ENCODE measurements around the gene DERL3.

Gene DERL3

GRCh38 chr22:23824476-23825245, 14.1 kb downstream of the DERL3 start:
- no peak for DNase-seq (ENCODE audit: low read depth)
- TF ChIP-seq CTCF (IDR thresholded peaks at IDR 0.05; ENCODE audit: low read depth, low read length, missing control alignments): no peak
- H3K4me3 ChIP-seq (ENCODE audit: low read depth, low read length): no peak overlapping the region

DNA sequence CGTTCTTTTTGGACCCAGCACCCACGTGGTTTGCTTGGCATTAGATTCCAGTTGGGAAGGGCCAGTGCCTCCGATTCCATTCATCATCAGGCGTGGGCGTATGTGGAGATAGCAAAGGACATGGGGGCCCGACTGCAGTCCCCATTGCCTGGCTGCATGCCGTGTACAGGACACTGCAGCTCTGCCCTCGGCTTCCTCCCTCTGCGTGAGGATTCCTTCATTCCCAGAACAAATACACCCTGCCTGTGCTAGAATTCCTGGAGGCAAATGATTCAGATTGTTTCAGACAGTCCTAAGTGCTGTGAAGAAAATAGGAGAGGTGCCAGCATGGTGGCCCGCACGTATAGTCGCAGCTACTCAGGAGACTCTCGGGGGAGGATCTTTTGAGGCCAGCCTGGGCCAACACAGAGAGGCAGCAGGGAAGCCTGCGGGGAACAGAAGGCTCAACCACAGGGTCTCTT, 15.4 kb downstream of the DERL3 start:
- TF ChIP-seq CTCF (IDR thresholded peaks at IDR 0.05; ENCODE audit: low read depth, low read length, missing control alignments): no peak
- no peak overlapping the region for H3K4me3 ChIP-seq (ENCODE audit: low read depth, low read length)
- DNase-seq (ENCODE audit: low read depth): no peak

- TF ChIP-seq CTCF (IDR thresholded peaks at IDR 0.05; ENCODE audit: low read depth, low read length, missing control alignments): no peak
- no peak overlapping the region for H3K4me3 ChIP-seq (ENCODE audit: low read depth, low read length)
- no peak for DNase-seq (ENCODE audit: low read depth)
These were observed 16.6 kb downstream of the DERL3 start for GRCh38 chr22:23822101-23822671.

DNA sequence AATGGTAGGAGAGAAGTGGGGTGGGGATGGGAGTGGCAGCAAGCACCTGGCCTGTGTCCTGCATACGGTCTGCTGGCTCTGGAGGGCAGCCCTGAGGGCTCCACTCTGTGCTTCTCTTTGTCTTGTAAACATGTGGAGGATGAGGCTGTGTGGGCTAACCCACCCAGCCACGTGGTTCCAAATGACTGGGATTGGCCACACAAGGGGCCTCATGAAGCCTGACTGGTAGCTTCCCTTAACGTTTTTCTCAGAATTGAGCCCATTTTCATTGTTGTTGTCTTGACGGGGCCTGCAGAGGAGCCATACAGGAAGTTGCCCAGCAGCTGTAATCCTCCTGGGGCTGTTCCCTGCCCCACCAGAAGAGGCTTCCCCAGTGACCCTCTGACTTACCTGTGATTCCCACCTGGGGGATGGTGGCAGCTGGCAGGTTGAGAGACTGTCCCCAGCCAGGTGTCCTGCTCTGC, 18.0 kb downstream of the DERL3 start:
- H3K4me3 ChIP-seq (ENCODE audit: low read depth, low read length): no peak overlapping the region
- no peak for TF ChIP-seq CTCF (IDR thresholded peaks at IDR 0.05; ENCODE audit: low read depth, low read length, missing control alignments)
- no peak for DNase-seq (ENCODE audit: low read depth)

- no peak for TF ChIP-seq CTCF (IDR thresholded peaks at IDR 0.05; ENCODE audit: low read depth, low read length, missing control alignments)
- no peak overlapping the region for H3K4me3 ChIP-seq (ENCODE audit: low read depth, low read length)
These were observed 20.3 kb downstream of the DERL3 start for GRCh38 chr22:23818541-23818940.

DNA sequence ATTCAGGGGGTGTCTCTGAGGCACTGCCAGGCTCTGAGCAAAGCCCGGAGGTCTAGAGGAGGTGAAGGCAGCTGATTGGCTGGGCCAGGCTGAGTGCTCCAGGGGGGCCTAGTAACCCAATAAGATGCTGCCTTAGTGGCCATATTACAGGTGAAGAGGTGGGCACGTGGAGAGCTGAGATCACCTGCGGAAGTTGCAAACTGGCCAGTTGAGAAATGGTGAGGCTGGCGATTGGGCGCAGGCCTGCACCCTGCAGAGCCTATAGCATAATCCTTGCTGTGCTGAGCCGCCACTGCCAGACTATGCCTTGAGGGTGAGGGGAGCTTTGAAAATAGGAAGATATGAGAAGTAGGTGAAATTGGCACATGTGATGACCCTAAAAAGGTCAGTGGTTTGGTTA, 21.7 kb downstream of the DERL3 start:
- no peak for DNase-seq (ENCODE audit: low read depth)
- TF ChIP-seq CTCF (IDR thresholded peaks at IDR 0.05; ENCODE audit: low read depth, low read length, missing control alignments): no peak
- H3K4me3 ChIP-seq (ENCODE audit: low read depth, low read length): no peak overlapping the region

More at GRCh38 chr22:23818541-23818940, 20.3 kb downstream of the DERL3 start:
- DNase-seq (ENCODE audit: low read depth): no peak

All from GM12864 (cell line).